Nephron (organoid): ENCODE measurements around the gene SIK2.
A peak's percentile ranks its signal among the peaks of the same experiment; 100 is the strongest.

Experiments
- H3K27ac Mint-ChIP-seq, 3 experiments: 2 replicates each; pipeline ENCODE4 v1.8.0; 2020; ENCODE audit warnings: mixed read lengths in 3 of 3, mild to moderate bottlenecking in 2 of 3, moderate library complexity in 1 of 3
- H3K27me3 Mint-ChIP-seq: 2 replicates; pipeline ENCODE4 v1.8.0; 2021; ENCODE audit warnings: low read depth, mild to moderate bottlenecking, moderate library complexity, mixed read lengths
- H3K36me3 Mint-ChIP-seq: 2 replicates; pipeline ENCODE4 v1.8.0; 2020; ENCODE audit warnings: low read depth, mixed read lengths
- H3K4me1 Mint-ChIP-seq: 2 replicates; pipeline ENCODE4 v1.8.0; 2020; ENCODE audit warnings: mixed read lengths
- H3K4me3 Mint-ChIP-seq, 3 experiments: 2 replicates each; pipeline ENCODE4 v1.8.0; 2020; ENCODE audit warnings: mild to moderate bottlenecking in 3 of 3, mixed read lengths in 3 of 3, moderate library complexity in 2 of 3
- H3K9me3 Mint-ChIP-seq: 2 replicates; pipeline ENCODE4 v1.8.0; 2020; ENCODE audit warnings: mixed read lengths
- CTCF ChIP-seq, 3 experiments: fragments of 200-600 bp; sonication (generic); IDR thresholded peaks; one replicate each; pipeline ENCODE4 v1.5.0; 2021; ENCODE audit warnings: antibody characterized with exemption in 3 of 3; ENCODE audit not compliant: unreplicated experiment in 3 of 3

The SIK2 gene

GRCh38 chr11:111634981-111635705, 32.9 kb downstream of the SIK2 start:
- Mint-ChIP-seq H3K4me3 (no peak overlapping the region), H3K27ac (peak overlapping the region; percentile 61 to 91 (median 62))

GRCh38 chr11:111635706-111636045, 33.4 kb downstream of the SIK2 start:
- H3K27me3 Mint-ChIP-seq, result no peaks in the 10 kb centered on the region
- H3K36me3 Mint-ChIP-seq, result peaks cover 34% of the 10 kb centered on the region
- H3K27ac Mint-ChIP-seq, result peak overlapping the region; percentile 61 to 91 (median 62)
- H3K4me1 Mint-ChIP-seq, result peaks cover 30% of the 10 kb centered on the region
- no peak for TF ChIP-seq CTCF (IDR thresholded peaks at IDR 0.05; ENCODE audit: unreplicated experiment in 3 of 3)
- H3K9me3 Mint-ChIP-seq, result no peaks in the 10 kb centered on the region
- peak overlapping the region in 1 of 3 experiments; percentile 11 for H3K4me3 Mint-ChIP-seq

More at GRCh38 chr11:111634981-111635705, 32.9 kb downstream of the SIK2 start:
- no peaks in the 10 kb centered on the region for H3K27me3 Mint-ChIP-seq
- H3K36me3 Mint-ChIP-seq, result peaks cover 34% of the 10 kb centered on the region
- no peaks in the 10 kb centered on the region for H3K9me3 Mint-ChIP-seq
- peaks cover 30% of the 10 kb centered on the region for H3K4me1 Mint-ChIP-seq
- no peak for TF ChIP-seq CTCF (IDR thresholded peaks at IDR 0.05; ENCODE audit: unreplicated experiment in 3 of 3)

- H3K27ac Mint-ChIP-seq, result no peak overlapping the region
- no peak overlapping the region for H3K4me3 Mint-ChIP-seq
- peaks cover 51% of the 10 kb centered on the region for H3K36me3 Mint-ChIP-seq
- H3K27me3 Mint-ChIP-seq, result no peaks in the 10 kb centered on the region
- no peak for TF ChIP-seq CTCF (IDR thresholded peaks at IDR 0.05; ENCODE audit: unreplicated experiment in 3 of 3)
- no peaks in the 10 kb centered on the region for H3K9me3 Mint-ChIP-seq
- peaks cover 29% of the 10 kb centered on the region for H3K4me1 Mint-ChIP-seq
Measured at GRCh38 chr11:111637885-111638284, 35.6 kb downstream of the SIK2 start.

- H3K36me3 Mint-ChIP-seq, result peaks cover 53% of the 10 kb centered on the region
- no peaks in the 10 kb centered on the region for H3K9me3 Mint-ChIP-seq
- peaks cover 20% of the 10 kb centered on the region for H3K4me1 Mint-ChIP-seq
- no peak overlapping the region for H3K27ac Mint-ChIP-seq
- no peaks in the 10 kb centered on the region for H3K27me3 Mint-ChIP-seq
- no peak for TF ChIP-seq CTCF (IDR thresholded peaks at IDR 0.05; ENCODE audit: unreplicated experiment in 3 of 3)
- H3K4me3 Mint-ChIP-seq, result no peak overlapping the region
Measured at GRCh38 chr11:111639226-111639925, 37.1 kb downstream of the SIK2 start.

GRCh38 chr11:111641339-111642015, 39.2 kb downstream of the SIK2 start:
- Mint-ChIP-seq H3K4me1 (peaks cover 1% of the 10 kb centered on the region), H3K36me3 (peaks cover 52% of the 10 kb centered on the region), H3K9me3 (no peaks in the 10 kb centered on the region), H3K4me3 (no peak overlapping the region), H3K27me3 (no peaks in the 10 kb centered on the region), H3K27ac (no peak overlapping the region)
- no peak for TF ChIP-seq CTCF (IDR thresholded peaks at IDR 0.05; ENCODE audit: unreplicated experiment in 3 of 3)
